ENCODE results near the gene ICAM2.

ICAM2 gene

DNA sequence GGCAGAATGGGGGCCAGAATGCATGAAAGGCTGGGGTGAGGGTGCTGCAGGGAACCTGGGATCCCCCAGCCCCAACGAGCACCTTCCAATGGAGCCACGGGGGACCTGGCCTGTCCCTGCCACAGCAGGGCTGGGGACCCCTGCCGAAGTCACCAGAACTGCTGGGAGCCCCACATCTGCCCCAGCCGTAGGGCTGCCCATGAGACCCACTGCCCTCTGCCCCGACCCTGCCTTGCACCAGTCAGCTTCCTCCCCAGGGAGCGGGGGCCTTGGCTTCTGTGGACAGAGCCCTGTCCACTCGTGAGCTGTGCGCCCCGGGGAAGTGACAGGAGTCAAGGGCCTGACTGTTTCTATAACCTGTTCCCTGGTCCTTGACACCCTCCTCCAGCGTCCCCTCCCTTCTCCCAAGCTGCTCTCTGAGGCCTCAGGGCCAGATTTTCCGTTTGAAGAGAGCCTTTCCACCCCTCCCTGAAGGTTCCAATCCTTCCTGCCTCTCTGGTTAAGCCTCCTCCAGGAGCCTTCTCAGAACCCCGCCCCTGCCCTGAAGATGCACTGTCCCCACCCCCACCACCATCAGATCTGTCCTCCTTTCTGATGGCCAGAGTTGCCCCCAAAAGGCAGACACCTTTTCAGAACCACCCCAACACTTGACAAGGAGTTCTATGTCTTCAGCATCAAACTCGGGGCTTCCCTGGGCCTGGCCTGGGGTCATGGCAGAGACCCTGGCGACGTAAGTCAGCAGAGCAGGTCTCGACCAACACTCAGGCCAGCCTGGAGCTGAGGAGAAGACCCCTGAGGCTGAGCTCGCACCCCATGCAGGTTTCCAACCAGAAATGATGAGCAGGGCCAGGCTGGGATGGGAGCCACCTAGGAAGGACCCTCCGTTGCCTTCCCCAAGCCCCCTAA lies 33.0 kb downstream of the ICAM2 start:
- no peak for ATAC-seq
- no peak for TF ChIP-seq GLIS3 (CRISPR knock-in tag; IDR thresholded peaks at IDR 0.05)
- TF ChIP-seq BACH2 (CRISPR knock-in tag; IDR thresholded peaks at IDR 0.05; ENCODE audit: borderline replicate concordance): no peak
- TF ChIP-seq, protein P1, sequence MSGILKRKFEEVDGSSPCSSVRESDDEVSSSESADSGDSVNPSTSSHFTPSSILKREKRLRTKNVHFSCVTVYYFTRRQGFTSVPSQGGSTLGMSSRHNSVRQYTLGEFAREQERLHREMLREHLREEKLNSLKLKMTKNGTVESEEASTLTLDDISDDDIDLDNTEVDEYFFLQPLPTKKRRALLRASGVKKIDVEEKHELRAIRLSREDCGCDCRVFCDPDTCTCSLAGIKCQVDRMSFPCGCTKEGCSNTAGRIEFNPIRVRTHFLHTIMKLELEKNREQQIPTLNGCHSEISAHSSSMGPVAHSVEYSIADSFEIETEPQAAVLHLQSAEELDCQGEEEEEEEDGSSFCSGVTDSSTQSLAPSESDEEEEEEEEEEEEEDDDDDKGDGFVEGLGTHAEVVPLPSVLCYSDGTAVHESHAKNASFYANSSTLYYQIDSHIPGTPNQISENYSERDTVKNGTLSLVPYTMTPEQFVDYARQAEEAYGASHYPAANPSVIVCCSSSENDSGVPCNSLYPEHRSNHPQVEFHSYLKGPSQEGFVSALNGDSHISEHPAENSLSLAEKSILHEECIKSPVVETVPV (CRISPR knock-in tag; IDR thresholded peaks at IDR 0.05): no peak

DNA sequence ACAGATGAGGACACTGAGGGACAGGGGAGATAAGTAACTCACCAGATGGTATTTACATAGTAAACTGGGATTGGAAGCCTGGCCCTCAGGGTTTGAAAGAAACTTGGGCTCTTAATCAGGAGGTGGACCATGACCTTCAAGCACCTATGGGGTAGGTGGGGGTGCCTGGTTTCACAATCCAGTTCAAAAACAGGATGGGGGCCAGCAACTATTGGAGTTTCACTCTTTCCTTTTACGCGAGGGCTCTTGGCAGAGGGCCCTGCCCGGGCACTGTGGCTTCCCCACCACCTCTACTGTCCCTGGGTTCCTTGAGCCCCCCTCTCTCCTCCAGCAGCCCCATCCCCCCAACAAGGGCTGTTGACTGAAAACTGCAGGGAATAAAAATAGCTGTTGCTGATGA lies 33.6 kb downstream of the ICAM2 start:
- TF ChIP-seq, protein P2, sequence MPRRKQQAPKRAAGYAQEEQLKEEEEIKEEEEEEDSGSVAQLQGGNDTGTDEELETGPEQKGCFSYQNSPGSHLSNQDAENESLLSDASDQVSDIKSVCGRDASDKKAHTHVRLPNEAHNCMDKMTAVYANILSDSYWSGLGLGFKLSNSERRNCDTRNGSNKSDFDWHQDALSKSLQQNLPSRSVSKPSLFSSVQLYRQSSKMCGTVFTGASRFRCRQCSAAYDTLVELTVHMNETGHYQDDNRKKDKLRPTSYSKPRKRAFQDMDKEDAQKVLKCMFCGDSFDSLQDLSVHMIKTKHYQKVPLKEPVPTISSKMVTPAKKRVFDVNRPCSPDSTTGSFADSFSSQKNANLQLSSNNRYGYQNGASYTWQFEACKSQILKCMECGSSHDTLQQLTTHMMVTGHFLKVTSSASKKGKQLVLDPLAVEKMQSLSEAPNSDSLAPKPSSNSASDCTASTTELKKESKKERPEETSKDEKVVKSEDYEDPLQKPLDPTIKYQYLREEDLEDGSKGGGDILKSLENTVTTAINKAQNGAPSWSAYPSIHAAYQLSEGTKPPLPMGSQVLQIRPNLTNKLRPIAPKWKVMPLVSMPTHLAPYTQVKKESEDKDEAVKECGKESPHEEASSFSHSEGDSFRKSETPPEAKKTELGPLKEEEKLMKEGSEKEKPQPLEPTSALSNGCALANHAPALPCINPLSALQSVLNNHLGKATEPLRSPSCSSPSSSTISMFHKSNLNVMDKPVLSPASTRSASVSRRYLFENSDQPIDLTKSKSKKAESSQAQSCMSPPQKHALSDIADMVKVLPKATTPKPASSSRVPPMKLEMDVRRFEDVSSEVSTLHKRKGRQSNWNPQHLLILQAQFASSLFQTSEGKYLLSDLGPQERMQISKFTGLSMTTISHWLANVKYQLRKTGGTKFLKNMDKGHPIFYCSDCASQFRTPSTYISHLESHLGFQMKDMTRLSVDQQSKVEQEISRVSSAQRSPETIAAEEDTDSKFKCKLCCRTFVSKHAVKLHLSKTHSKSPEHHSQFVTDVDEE (CRISPR knock-in tag; IDR thresholded peaks at IDR 0.05): no peak
- TF ChIP-seq OSR1 (CRISPR knock-in tag; IDR thresholded peaks at IDR 0.05): no peak
- no peak for TF ChIP-seq ISL1 (CRISPR knock-in tag; IDR thresholded peaks at IDR 0.05)
- ATAC-seq: no peak

DNA sequence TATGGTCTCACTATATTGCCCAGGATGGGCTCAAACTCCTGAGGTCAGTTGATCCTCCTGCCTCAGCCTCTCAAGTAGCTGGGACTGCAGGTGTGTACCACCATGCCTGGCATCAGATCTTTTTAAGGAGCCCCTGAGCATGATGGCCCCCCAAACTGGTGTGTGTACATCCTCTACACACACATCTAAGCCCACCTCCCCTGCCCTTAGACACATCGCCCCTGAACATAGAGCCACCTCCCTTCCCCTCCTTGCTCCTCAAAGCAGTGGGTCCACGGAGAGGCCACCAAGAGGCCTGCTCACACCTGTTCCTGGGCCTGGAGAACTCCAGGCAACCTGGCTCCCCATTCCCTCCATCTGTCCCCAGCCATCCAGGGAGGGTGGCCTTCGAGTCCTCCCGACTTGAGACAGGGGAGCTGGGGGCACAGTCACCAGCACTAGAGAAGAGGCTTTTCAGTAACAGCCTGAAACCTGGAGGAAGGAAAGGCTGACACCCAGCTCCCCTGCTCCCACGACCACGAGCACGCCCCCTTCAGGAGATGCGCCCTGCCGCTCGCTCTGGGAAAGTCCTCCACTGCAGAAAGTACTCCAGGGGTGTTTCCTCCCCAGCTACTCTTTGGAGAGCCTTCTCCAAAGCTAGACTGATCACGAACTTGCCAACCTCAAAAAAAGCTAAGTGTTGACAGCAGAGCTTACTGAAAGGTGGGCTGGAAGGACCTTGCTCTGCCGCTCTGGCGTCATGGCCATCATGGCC lies 34.9 kb downstream of the ICAM2 start:
- ATAC-seq: no peak; the same call in 2 of the 3 replicates
- TF ChIP-seq ARNTL (CRISPR knock-in tag; IDR thresholded peaks at IDR 0.05; ENCODE audit: borderline replicate concordance, low read depth) (no peak), TCF4 (CRISPR knock-in tag; IDR thresholded peaks at IDR 0.05; ENCODE audit: borderline replicate concordance) (no peak), ZNF565 (CRISPR knock-in tag; conservative IDR thresholded peaks at IDR 0.05; ENCODE audit: low read depth) (no peak), OSR1 (CRISPR knock-in tag; IDR thresholded peaks at IDR 0.05) (no peak), ZC3H10 (CRISPR knock-in tag; IDR thresholded peaks at IDR 0.05) (no peak), ZNF70 (CRISPR knock-in tag; IDR thresholded peaks at IDR 0.05) (no peak), PPARA (CRISPR knock-in tag; IDR thresholded peaks at IDR 0.05; ENCODE audit: borderline replicate concordance) (no peak), ISL1 (CRISPR knock-in tag; IDR thresholded peaks at IDR 0.05) (no peak), BACH2 (CRISPR knock-in tag; IDR thresholded peaks at IDR 0.05; ENCODE audit: borderline replicate concordance) (no peak)
- TF ChIP-seq, protein P2 (CRISPR knock-in tag; IDR thresholded peaks at IDR 0.05): no peak

DNA sequence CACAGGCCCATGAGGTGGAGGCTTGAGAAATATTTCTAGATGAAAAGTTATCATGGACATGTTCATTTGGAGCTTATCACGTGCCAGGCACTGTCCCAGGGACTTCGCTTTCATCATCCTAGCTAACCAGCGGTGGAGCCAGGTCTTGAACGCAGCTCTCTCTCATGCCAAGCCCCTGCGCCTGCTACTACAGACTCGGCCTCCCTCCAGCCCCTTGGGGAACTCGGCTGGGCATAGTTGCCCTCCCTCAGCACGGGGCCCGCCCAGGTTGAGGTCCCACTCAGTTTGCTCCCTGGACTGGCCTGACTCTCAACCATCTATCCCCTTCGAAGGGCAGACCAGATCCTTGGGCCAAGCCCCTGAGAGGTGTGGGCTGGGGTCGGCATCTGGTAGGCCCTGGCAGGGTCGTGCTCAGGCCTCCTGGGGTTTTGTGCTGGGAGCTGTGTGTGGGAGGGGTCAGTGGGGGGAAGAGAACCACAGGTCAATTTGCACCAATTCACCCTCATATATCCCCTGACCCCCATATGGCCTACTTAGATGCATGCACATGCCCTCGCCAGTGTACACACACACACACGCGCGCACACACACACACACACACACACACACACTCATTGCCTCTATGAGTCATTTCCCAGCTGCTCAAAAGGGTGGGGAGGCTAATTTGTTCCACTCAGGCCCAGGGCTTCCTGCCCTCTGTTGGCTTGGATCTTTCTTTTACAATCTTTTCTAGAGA lies 35.6 kb downstream of the ICAM2 start:
- TF ChIP-seq ZNF565 (CRISPR knock-in tag; conservative IDR thresholded peaks at IDR 0.05; ENCODE audit: low read depth): no peak
- TF ChIP-seq, protein P3, sequence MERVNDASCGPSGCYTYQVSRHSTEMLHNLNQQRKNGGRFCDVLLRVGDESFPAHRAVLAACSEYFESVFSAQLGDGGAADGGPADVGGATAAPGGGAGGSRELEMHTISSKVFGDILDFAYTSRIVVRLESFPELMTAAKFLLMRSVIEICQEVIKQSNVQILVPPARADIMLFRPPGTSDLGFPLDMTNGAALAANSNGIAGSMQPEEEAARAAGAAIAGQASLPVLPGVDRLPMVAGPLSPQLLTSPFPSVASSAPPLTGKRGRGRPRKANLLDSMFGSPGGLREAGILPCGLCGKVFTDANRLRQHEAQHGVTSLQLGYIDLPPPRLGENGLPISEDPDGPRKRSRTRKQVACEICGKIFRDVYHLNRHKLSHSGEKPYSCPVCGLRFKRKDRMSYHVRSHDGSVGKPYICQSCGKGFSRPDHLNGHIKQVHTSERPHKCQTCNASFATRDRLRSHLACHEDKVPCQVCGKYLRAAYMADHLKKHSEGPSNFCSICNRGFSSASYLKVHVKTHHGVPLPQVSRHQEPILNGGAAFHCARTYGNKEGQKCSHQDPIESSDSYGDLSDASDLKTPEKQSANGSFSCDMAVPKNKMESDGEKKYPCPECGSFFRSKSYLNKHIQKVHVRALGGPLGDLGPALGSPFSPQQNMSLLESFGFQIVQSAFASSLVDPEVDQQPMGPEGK (CRISPR knock-in tag; IDR thresholded peaks at IDR 0.05; ENCODE audit: borderline replicate concordance): peak; percentile 77; the same call in 1 of the 2 replicates
- TF ChIP-seq OSR1 (CRISPR knock-in tag; IDR thresholded peaks at IDR 0.05): no peak
- TF ChIP-seq SNAI2 (CRISPR knock-in tag; IDR thresholded peaks at IDR 0.05): no peak
- TF ChIP-seq TOX (CRISPR knock-in tag; IDR thresholded peaks at IDR 0.05; ENCODE audit: borderline replicate concordance): no peak
- peak; percentile 71 for ATAC-seq

Measured in SK-N-SH treated with all-trans-retinoic acid at 6 μM for 48 hours (cell line).